Measurements from ENCODE around the gene IPO5.

DNA sequence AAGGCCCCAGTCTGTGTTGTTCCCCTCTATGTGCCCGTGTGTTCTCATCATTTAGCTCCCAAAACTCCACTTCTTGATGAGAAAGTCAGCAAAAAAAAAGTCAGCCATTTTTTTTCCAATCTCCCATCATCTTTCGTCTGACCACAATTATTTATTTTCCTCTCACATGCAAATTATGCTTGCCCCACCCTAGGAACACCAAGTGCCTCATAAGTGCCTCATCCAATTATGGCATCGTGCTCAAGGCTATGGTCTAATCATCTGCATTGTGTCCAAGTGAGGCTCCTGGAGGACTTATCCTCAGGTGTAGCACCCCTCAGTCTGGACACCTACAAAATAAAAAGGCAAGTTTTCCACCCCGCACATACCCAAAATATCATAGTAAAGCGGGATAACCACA, 20.8 kb upstream of the IPO5 start:
- TF ChIP-seq, protein P1, sequence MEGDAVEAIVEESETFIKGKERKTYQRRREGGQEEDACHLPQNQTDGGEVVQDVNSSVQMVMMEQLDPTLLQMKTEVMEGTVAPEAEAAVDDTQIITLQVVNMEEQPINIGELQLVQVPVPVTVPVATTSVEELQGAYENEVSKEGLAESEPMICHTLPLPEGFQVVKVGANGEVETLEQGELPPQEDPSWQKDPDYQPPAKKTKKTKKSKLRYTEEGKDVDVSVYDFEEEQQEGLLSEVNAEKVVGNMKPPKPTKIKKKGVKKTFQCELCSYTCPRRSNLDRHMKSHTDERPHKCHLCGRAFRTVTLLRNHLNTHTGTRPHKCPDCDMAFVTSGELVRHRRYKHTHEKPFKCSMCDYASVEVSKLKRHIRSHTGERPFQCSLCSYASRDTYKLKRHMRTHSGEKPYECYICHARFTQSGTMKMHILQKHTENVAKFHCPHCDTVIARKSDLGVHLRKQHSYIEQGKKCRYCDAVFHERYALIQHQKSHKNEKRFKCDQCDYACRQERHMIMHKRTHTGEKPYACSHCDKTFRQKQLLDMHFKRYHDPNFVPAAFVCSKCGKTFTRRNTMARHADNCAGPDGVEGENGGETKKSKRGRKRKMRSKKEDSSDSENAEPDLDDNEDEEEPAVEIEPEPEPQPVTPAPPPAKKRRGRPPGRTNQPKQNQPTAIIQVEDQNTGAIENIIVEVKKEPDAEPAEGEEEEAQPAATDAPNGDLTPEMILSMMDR (IDR thresholded peaks at IDR 0.05) = no peak
- no peak for TF ChIP-seq POLR2A (IDR thresholded peaks at IDR 0.05)

Measured in testis (tissue), 2 donors.